A673 (cell line): ENCODE results near the gene SEC23B. TPM values are rescaled to one million over a fixed set of nuclear protein-coding genes. Genes with fewer than 3 reads are reported as not detected.

Experiments
- BruUV-seq: library from RNA; stranded (reverse); fragments of 400-500 nt; replicated peaks from 2 replicates; lab custom pipeline; 2021; lab: Mats Ljungman, UMichigan
- CTCF ChIA-PET: fragments of 300-600 bp; sonication (Branson Sonifier 250); formaldehyde crosslinking; loops from one replicate; lab custom pipeline; 2022; ENCODE audit warnings: antibody characterized with exemption; lab: Charles Lee
- POLR2A ChIA-PET: fragments of 300-600 bp; sonication (Branson Sonifier 250); formaldehyde crosslinking; loops from one replicate; lab custom pipeline; 2022; ENCODE audit warnings: antibody characterized with exemption; ENCODE audit not compliant: low non-redundant PET; lab: Charles Lee
- DNase-seq: peaks from one replicate; pipeline ENCODE4 v3.0.0-alpha.2; 2015; ENCODE audit warnings: low spot score
- H3K27ac ChIP-seq: fragments of 200-600 bp; sonication (generic); 2 replicates; pipeline ENCODE4 v1.5.1; 2016; ENCODE audit warnings: mixed run types, low read depth, mild to moderate bottlenecking, mixed read lengths, antibody characterized with exemption, low read length; ENCODE audit not compliant: poor library complexity, severe bottlenecking
- H3K27me3 ChIP-seq: fragments of 200-600 bp; sonication (generic); replicated peaks from 2 replicates; pipeline ENCODE4 v1.6.1; 2017; ENCODE audit warnings: mixed run types, low read depth, mild to moderate bottlenecking, mixed read lengths, antibody characterized with exemption, low read length; ENCODE audit not compliant: insufficient read depth, poor library complexity
- H3K36me3 ChIP-seq: fragments of 200-600 bp; sonication (generic); 2 replicates; pipeline ENCODE4 v1.6.1; 2016; ENCODE audit warnings: mixed run types, mild to moderate bottlenecking, mixed read lengths, antibody characterized with exemption, low read length; ENCODE audit not compliant: insufficient read depth, poor library complexity, severe bottlenecking
- H3K4me1 ChIP-seq: fragments of 200-600 bp; sonication (generic); 2 replicates; pipeline ENCODE4 v1.6.1; 2017; ENCODE audit warnings: mixed run types, mild to moderate bottlenecking, mixed read lengths, antibody characterized with exemption, low read length; ENCODE audit not compliant: insufficient read depth, poor library complexity, severe bottlenecking
- H3K4me3 ChIP-seq: fragments of 200-600 bp; sonication (generic); 2 replicates; pipeline ENCODE4 v1.5.1; 2016; ENCODE audit warnings: low read depth, mixed run types, mild to moderate bottlenecking, mixed read lengths, low read length; ENCODE audit not compliant: poor library complexity, severe bottlenecking
- H3K9me3 ChIP-seq: fragments of 200-600 bp; sonication (generic); 2 replicates; pipeline ENCODE4 v1.6.1; 2016; ENCODE audit warnings: mixed run types, low read depth, mild to moderate bottlenecking, mixed read lengths, antibody characterized with exemption, low read length; ENCODE audit not compliant: poor library complexity, severe bottlenecking
- CTCF ChIP-seq: fragments of 300-800, 200-600 bp; sonication (generic); conservative IDR thresholded peaks from 2 replicates; pipeline ENCODE4 v1.5.1; 2017; ENCODE audit warnings: low read depth, mild to moderate bottlenecking, antibody characterized with exemption, low read length, moderate library complexity, mixed read lengths
- EZH2 ChIP-seq: fragments of 200-600 bp; sonication (generic); IDR thresholded peaks from 2 replicates; pipeline ENCODE4 v1.6.1; 2017; ENCODE audit warnings: borderline replicate concordance, low read depth, mild to moderate bottlenecking, mixed read lengths, antibody characterized with exemption, low read length; ENCODE audit not compliant: poor library complexity, severe bottlenecking
- intact Hi-C: fragments of 100-400 bp; cut with micrococcal nuclease; formaldehyde crosslinking; loops from one replicate; pipeline ENCODE4 v1.10.0; 2022; ENCODE audit not compliant: unreplicated experiment
- total RNA-seq: library from RNA; stranded (reverse); gene quantifications from 2 replicates; pipeline ENCODE4 v1.2.3, GENCODE V29; 2021

SEC23B gene
- total RNA-seq, 1 experiment from 2014 or later: 55.9 TPM

GRCh38 chr20:18545566-18545965 is 37.8 kb downstream of the SEC23B start:
- BruUV-seq: no TSS peak
- Histone ChIP-seq H3K4me3 (no peak overlapping the region), H3K36me3 (peaks cover 27% of the 10 kb centered on the region), H3K9me3 (no peaks in the 10 kb centered on the region), H3K4me1 (no peaks in the 10 kb centered on the region), H3K27me3 (no peaks in the 10 kb centered on the region), H3K27ac (no peak overlapping the region)
- no peak for DNase-seq
- TF ChIP-seq CTCF: no peak
- TF ChIP-seq EZH2: no peak
- POLR2A ChIA-PET: no interaction called here
- intact Hi-C loops: no loop called here
- CTCF ChIA-PET: no interaction called here

GRCh38 chr20:18548465-18548864 is 40.7 kb downstream of the SEC23B start:
- Histone ChIP-seq H3K27ac (no peak overlapping the region), H3K36me3 (peaks cover 27% of the 10 kb centered on the region), H3K4me1 (no peaks in the 10 kb centered on the region), H3K4me3 (no peak overlapping the region), H3K9me3 (no peaks in the 10 kb centered on the region), H3K27me3 (no peaks in the 10 kb centered on the region)
- intact Hi-C loops: no loop called here
- TF ChIP-seq CTCF (no peak), EZH2 (no peak)
- ChIA-PET CTCF (interaction anchor here (0.6 kb wide), 1 partner anchor 82 kb away, joined by 3 read pairs; the partner anchor contains the start of gene DZANK1), POLR2A (no interaction called here)
- BruUV-seq: no TSS peak
- no peak for DNase-seq

GRCh38 chr20:18553746-18554145 is 46.0 kb downstream of the SEC23B start:
- no peaks in the 10 kb centered on the region for H3K9me3 ChIP-seq
- H3K36me3 ChIP-seq: peaks cover 28% of the 10 kb centered on the region
- H3K27ac ChIP-seq: no peak overlapping the region
- DNase-seq: no peak
- no TSS peak for BruUV-seq
- no peak overlapping the region for H3K4me3 ChIP-seq
- TF ChIP-seq EZH2: no peak
- no peak for TF ChIP-seq CTCF
- no peaks in the 10 kb centered on the region for H3K4me1 ChIP-seq
- no peaks in the 10 kb centered on the region for H3K27me3 ChIP-seq
- ChIA-PET CTCF (no interaction called here), POLR2A (no interaction called here)
- intact Hi-C loops: no loop called here
